GM19397 (cell line): ENCODE data around the gene PHLPP1.
"Not testable (repeated sequence)": the region's sequence is repeated elsewhere in the genome, so short reads cannot be mapped to it uniquely, and the experiment has no call there.

ENCODE experiments used
- ATAC-seq: cut with Tn5 transposase; IDR thresholded peaks from one replicate; pipeline ENCODE4 v1.9.1; 2021; ENCODE audit warnings: mild to moderate bottlenecking, moderate library complexity; ENCODE audit not compliant: unreplicated experiment

The PHLPP1 gene

DNA sequence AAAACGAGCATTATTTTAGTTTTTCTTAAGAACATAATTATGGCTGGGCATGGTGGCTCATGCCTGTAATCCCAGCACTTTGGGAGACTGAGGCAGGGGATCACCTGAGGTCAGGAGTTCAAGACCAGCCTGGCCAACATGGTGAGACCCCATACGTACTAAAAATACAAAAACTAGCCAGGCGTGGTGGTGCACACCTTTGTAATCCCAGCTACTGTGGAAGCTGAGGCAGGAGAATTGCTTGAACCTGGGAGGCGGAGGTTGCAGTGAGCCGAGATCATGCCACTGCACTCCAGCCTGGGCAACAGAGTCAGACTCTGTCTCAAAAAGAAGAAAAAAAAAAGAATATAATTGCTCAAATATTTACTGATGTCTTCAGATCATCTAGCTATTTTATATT is 25.3 kb downstream of the PHLPP1 start:
- not testable (repeated sequence) for ATAC-seq

DNA sequence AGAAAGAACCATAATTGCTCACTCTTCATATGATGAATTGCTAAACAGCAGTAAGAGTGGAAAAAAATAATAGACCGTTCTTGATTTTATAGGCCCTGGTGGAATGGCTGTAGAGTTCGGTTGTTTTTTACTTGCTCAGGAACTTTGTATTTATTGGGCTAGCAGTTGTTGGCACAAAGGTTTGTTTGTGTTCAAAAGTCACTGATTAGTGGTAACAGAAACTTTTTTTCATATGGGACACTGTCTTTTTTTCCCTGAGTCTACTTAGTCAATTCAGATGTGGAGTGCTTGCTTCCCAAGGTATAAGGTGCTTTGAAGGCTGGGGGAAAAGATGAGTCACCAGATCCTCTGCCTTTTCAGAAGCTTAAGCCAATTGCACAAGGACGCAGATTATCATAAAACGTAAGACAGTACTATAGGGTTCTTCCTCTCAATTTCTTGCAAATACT is 25.8 kb downstream of the PHLPP1 start:
- no peak for ATAC-seq

DNA sequence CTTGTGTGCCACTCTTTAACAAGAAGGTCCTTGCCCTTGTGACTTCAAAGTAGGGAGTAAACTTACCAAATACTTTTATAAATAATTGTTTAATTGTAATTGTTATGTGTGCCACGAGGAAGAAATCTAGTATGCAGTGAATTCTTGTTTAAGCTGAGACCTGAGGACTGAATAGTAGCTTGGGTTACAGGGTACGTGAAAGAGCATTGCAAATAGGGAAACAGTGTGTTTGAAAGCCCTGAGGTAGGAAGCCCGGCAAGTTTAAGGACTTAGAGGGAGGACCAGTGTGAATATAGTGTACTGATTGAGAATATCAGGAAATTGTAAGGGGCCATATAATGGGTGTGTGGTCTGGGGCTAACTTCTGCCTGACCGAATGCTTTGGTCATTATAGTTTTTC is 26.2 kb downstream of the PHLPP1 start:
- no peak for ATAC-seq

DNA sequence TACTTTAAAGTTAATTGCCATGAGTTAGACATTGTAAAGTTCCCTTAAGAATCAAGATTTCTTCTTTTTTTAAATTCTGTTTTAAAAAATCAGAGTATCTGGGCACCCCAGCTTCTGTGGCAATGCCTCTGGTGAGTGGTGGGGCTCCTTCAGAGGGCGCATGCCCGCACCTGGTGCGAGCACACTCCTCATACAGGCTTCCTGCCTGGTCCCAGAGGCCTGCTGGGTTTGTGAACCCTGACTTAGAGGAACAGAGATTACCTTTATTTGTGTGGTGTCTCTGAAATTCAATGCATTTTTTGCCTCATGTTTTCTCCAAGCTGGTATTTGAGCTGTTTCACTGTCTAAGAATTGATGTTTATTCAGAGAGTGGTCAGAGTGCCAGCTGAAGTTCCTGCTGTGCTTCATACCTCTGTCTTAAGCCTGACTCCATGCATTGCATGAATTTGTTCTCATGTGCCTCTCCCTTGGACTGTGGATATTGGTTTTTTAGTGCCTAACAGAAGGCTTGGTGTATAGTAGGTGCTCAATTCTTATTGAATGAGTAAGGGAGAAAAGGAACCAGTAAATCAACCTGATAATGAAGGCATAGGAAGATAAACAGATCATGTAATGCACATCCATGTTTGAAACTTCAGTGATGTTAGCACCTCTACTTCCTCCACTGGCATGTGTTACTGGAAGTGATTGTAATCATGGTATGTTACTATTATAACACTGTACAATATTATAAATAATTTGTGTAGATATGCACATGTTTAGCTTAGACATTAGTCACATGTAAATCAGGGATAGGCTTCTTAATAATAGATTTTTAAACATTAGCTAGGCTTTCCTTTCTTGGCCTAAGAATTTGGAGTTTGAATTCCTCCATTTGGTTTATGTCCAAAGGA is 29.0 kb downstream of the PHLPP1 start:
- peak; percentile 69 for ATAC-seq

DNA sequence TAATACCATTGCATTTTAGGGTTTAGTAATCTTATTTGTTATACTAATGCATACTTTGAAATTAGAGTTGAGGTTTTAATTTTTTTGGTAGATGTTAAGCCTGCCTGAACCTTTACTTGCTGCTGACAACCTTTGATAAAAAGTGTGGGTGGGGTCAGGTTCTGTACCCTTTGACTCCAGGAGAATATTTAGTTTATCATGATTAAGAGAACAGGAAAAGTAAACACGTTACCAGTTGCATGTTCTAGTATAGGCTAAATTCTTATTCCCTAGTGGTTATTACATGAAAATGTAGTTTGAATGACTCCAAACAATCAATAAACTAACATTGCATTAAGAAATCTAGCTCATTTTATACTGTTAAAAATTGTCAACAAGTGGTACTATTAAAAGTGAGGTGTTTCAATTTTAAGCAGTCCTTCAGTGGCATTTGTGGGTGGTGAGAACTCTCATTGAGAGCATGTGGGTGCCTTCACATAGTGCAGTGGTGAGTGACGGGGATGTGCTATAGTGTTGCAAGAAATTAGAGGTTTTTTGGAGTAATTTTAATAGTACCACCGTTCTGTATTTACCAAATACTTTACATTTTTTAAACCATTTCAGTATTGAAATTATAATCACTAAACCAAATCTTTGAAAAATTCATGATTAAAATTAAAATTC is 29.9 kb downstream of the PHLPP1 start:
- no peak for ATAC-seq

DNA sequence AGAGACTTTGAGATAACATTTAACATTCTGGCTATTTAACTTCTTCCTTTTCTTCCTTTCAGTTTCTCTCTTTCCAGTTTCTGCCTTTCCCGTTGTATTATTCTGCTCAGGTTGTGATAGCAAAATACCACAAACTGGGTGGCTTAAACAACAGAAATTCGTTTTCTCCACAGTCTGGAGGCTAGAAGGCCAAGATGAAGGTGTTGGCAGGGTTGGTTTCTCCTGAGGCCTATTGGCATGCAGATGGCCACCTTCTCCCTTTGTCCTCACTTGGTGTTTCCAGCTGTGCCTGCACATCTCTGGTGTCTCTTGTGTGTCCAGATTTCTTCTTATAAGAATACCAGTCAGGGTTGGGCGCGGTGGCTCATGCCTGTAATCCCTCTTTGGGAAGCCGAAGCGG is 34.0 kb downstream of the PHLPP1 start:
- no peak for ATAC-seq

DNA sequence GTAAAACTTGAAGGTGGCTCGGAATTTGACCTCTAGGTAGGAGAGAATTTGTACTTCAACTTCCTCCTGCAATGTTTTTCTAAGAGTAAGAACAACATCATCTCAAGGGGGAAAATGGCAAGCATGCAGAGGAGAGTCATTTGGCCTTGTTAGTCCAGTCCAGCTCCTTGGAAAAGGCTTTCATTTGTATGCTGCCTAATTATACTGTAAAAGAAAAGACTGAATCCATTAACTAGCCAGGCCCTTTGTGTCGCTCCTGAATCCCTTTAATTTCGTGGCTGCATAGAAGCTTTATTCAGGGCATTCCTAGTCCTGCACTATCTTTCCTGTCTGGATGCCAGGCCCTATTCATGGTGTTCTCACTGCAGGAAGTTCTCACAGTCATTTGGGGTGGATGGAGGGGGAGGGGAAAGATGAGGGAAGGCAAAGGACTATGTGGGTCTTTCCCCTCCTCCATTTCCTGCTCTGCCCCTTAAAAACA is 36.0 kb downstream of the PHLPP1 start:
- ATAC-seq = no peak

DNA sequence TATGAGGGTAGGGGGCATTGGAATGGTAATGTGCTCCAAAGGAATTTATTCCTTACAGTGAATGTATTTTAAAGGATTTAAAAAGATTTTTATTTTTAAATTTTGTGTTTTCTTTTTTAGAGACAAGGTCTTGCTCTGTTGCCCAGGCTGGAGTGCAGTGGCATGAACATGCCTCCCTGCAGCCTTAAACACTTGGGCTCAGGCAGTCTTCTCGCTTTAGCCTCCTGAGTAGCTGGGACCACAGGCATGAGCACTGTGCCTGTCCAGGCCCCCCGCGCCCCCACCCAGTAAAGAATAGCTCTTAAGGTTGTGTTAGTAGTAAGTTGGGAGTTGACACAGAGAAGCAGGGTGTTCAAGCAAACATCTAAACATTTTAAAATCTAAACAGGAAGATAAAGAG is 36.6 kb downstream of the PHLPP1 start:
- ATAC-seq = no peak

DNA sequence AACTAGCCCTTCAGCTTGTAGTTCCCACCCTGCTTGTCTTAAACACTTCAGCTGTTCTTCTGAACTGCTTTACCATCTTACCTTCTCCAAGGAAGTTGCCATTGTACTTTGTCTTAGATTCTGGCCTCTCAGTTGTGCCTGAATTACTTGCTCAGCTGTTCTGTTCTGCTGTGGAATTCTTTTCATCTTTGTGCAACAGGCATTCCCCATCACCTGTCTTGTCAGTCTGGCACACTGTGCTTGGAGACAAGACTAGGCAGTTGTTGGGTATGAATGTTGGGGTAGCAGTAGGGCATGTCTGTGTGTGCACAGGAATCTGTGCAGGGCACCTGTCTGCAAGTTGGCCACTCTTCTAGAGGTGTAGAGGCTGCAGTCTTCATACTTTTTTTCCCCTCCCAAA is 38.7 kb downstream of the PHLPP1 start:
- no peak for ATAC-seq

DNA sequence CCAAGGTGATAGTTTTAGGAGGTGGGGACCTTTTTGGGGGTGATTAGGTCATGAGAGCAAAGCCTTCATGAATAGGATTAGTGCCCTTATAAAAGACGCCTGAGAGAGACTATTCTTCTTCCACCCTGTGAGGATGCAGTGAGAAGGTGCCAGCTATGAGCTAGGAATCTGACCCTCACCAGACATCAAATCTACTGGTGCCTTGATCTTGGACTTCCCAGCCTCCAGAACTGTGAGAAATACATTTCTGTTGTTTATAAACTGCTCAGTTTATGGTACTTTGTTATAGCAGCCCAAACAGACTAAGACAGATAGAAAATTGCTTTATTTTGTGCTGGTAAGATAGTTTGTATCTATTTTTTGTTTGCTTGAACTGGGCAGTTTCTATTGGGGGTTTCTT is 40.1 kb downstream of the PHLPP1 start:
- no peak for ATAC-seq

DNA sequence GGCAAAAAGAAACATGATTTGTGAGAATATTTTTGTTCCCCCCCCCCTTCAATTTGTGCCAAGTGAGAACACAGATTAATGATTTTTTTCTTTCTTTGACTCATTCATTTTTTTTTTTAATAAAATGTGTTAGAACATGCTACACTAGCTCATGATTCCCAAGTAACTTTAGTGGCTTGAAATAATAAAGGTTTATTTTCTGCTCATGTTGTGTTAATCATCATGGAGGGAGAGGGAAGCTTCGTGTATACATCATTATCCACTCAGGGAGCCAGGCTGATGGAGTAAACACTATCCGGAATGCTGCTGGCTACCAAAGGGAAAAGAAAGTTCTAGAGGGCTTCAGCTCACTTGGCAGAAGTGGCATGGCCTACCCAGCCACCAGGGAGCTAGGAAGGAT is 40.6 kb downstream of the PHLPP1 start:
- ATAC-seq = no peak

DNA sequence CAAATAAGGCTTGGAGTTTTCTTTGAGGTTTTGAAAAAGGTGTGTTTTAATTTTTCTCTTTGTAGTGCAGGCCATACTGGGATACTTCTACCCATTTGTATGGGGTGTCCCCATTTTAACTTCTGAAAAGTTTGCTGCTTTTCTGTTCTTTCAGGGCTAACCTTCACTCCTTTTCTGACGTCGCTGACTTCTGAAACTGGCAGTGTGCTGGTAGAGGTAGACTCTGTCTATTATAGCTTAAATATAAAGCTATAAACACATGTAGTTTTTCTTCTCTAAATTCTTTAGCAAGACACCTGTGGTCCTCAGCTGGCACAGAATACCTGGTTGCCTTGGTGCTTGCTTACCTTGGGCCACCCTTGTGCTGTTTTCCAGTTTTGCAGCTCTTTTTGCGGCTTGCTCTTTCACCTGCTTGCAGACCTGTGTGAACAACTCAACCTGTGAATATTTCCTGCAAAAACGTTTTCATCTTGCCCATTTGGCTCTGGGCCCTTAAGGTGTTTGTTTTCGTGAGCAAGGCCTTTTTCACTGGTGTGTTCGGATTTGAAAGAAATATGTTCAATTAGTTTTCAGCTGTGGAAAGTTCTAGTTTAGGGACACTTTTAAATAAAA is 42.2 kb downstream of the PHLPP1 start:
- ATAC-seq = no peak

DNA sequence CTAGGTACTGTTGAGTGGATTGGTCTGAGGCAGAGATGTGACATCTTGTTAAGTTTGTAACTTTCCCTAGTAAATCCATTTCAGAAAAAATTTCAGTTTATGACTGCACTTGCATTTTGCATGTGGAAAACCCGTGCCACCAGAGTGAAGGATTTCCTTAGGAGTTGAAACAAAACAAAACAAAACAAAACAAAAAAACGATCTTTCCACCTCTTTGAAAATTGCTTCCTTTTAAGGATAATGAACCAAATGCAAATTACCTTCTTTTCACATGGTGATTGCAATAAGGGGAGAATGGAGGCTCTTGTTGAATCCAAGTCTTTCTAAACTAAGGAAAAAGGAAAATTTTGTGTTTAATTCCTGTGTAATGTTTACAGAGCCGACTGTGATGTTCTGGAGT is 43.2 kb downstream of the PHLPP1 start:
- ATAC-seq = no peak

DNA sequence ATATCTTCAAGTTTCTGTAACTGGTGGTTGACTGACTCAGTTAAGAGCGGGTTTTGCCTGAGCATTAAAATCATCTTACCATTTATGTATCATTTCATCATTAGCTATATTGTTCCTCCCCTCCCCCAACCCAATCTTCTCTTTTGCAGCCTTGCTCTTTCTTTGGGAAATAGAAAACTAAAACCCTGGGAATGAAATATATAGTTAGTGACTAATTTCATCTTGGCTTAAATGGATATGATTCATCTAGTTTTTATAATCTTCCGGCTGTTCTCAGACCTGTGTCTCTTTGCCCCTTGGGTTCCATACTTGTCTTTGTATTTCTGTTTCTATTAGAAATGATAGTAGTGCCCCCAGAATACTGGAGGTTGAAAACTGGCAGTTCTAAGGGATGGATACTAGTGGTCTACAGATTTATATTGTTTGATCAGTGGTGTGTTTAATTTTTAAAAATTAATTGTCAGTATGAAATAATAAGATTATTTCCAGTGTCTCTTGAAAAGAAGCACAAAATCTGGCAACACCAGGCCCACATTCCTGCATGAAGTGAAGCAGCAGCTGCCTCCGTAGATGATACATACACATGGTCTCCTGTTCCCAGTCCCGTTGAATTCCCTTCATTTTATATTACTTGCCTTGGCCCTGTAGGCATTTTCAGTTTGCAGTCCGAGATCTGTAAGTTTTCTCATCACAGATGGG is 44.5 kb downstream of the PHLPP1 start:
- no peak for ATAC-seq

DNA sequence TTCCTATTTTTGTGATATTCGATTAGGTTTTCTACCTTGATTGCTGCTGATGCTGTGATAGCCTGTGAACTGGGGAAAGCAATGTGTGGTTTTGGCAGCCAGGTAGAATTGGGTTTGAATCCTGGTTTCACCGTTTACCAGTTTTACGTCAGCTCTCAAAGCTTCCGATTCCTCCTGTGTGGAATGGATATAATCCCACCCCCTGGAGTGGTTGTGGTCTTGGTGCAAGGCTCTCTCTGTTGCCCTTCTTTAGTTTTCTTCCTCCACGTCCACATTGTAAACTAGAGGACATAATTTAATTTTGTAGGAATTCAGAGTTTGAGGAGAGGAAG is 45.0 kb downstream of the PHLPP1 start:
- no peak for ATAC-seq

DNA sequence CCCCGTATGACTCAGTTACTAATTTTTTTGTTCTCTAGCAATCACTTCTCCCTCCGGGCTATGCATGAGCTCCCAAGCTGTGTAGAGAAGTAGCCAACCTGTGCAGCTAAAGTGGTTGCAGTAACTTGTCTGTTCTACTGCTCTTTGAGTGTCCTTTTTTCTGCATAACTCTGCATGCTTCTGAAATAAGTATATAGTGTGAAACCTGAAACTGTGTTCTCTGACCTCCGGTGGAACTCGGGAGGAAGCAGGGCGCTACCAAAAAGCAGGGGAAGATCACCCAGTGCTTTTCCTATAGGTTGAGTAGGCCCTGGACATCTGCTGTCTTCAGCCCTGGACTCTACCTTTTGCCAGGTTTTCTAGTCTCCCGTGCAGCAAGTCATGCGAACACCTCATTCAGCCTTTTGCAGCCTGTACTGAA is 47.8 kb downstream of the PHLPP1 start:
- ATAC-seq = no peak

DNA sequence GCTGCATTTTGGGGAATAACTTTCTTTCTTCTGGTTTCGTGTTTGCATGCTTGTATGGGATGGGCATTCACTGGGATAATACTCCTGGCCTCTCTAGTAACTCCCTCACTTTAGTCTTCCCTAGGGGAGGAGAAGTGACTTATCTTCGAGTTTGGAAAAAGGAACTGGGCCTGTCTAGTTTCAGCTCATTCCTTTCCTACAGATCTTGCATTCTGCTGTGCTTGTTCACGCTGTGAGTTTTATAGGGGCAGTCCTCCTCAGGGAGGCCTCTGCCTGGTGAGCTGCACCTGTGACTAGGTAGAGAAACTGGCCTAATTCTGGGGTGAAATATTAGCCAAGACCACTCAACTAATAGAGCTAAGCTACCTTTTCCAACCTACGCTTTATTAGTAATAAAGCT is 50.9 kb downstream of the PHLPP1 start:
- no peak for ATAC-seq

DNA sequence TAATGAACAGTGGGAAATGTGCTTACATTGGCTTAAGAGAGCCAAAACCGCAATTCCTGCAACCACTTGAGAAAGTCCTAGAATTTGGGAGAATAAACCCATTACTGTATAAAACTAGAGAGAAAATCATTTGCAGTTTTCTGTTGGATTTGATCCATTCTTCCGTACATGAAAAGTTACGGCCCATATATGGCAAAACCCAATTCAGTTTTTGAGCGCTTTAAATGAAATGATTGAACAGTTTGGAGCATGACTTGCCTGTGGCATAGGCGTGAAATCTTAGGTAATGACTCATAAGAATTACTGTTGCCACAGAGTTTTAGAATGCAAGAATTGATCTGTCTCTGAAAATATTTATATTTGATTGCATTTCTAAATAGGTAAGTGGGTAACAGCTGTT is 52.0 kb downstream of the PHLPP1 start:
- no peak for ATAC-seq

DNA sequence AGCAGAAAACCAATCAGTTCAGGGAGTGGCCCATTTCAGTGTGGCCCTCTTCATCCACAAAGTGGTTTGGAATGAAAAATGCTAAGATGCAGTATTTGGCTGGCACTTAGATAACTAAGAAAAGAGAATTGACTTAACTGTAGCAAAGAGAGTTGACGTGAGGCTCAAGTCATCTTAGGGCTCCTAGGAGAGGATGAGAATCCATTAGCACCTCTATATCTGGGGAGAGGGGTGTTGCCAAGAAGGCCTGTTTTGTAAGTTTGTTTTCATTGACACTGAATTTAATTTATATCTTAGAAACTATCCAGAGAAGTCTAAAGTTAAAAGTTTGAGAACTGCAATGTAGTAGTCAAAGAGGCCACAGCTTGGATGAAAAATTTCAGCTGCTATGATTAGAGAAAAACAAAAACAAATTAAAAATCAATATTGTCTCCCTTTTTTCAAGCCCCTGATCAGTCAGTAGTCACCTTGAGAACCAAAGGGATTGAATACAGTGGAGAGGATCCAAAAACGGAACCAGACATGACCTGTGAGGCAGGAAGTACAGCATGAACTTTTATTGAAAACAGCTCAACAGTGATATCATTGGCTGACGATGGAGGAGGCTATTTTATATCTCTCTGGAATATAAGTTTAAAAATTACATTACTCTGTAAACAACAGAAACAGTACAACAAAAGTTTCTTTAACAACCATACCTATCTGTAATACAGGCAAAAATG is 52.7 kb downstream of the PHLPP1 start:
- ATAC-seq = no peak

DNA sequence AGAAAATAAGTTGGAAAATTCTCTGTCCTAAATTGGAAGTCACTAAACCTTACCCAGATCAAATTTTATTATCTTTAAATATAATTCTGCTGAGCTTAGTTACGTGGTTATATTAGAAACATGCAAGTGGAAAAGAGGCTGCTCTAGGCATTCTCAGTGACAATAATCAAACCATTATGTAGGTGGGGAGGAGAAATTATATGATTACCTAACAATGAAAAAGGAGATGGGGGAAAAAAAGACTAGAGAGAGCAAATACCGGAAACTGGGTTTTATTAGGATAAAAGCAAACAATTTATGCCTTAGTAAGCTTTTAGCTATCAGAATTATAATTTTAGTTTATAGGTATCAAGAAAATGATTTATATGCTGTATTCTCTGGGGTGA is 53.2 kb downstream of the PHLPP1 start:
- no peak for ATAC-seq

DNA sequence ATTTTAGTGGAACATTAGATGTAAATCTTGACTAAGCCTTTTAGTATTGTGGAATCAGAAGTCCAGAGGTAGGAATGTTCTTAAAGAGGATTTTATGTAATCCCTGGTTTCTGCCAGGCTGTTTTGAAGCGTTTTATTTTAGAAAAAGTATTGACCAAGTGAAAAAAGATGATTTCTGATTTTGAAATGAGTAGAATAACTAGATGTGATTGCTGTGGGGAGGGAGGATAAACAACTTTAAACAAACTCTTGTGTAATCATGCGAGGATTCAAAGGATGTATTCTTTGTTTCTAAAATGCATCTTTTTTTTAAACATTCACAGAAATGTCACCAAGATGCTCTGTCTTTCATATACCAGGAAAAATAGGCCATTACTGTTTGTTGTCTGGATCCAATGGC is 53.9 kb downstream of the PHLPP1 start:
- no peak for ATAC-seq
